Vagina (tissue), 2 donors: ENCODE results near the gene UGT2B7.

Experiments used
- POLR2A ChIP-seq, 2 donors: fragments of 450-650 bp; IDR thresholded peaks; one replicate each; pipeline ENCODE4 v1.6.1; 2017; ENCODE audit warnings: antibody characterized with exemption in 2 of 2, mild to moderate bottlenecking in 2 of 2, moderate library complexity in 2 of 2
- POLR2AphosphoS5 ChIP-seq, 2 donors: sonication (generic); formaldehyde crosslinking; IDR thresholded peaks; one replicate each; pipeline ENCODE4 v1.9.0; 2017; ENCODE audit warnings: antibody characterized with exemption in 2 of 2, mild to moderate bottlenecking in 2 of 2, low read depth in 1 of 2; ENCODE audit not compliant: insufficient read depth in 1 of 2
- TF ChIP-seq, protein P1 (sequence below), 3 experiments: fragments of 450-650 bp in 2 of 3; fragments of 200-600 bp in 1 of 3; sonication (generic) in 1 of 3; IDR thresholded peaks; one replicate each; pipeline ENCODE4 v1.5.1; 2017 to 2019; ENCODE audit warnings: antibody characterized with exemption in 3 of 3, mild to moderate bottlenecking in 2 of 3, moderate library complexity in 2 of 3

DNA sequence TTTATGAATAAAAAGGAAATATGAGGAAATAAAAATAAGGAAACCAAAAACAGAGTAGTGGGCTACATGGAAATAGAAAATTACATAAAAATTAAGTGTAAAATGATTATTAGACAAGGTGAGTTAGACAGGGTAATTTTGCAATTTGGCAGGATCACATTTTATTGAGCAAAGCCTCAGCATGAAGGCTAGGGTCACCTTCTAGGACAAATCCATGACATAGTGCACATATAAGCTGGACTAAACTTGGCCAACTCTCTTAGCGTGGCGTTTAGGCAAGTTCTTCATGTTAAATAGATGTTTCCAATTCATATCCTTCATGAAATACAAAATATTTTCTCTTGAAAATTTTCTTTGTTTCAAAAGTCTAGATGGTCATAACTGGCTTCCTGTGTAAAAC lies 25.7 kb upstream of the UGT2B7 start:
- no peak for TF ChIP-seq POLR2AphosphoS5 (IDR thresholded peaks at IDR 0.05; ENCODE audit: insufficient read depth in 1 of 2, low read depth in 1 of 2)
- no peak for TF ChIP-seq POLR2A (IDR thresholded peaks at IDR 0.05)
- TF ChIP-seq, protein P1, sequence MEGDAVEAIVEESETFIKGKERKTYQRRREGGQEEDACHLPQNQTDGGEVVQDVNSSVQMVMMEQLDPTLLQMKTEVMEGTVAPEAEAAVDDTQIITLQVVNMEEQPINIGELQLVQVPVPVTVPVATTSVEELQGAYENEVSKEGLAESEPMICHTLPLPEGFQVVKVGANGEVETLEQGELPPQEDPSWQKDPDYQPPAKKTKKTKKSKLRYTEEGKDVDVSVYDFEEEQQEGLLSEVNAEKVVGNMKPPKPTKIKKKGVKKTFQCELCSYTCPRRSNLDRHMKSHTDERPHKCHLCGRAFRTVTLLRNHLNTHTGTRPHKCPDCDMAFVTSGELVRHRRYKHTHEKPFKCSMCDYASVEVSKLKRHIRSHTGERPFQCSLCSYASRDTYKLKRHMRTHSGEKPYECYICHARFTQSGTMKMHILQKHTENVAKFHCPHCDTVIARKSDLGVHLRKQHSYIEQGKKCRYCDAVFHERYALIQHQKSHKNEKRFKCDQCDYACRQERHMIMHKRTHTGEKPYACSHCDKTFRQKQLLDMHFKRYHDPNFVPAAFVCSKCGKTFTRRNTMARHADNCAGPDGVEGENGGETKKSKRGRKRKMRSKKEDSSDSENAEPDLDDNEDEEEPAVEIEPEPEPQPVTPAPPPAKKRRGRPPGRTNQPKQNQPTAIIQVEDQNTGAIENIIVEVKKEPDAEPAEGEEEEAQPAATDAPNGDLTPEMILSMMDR (IDR thresholded peaks at IDR 0.05): no peak
